Prostate gland (tissue), 2 donors: ENCODE results near the gene USP9X.

Experiments used
- POLR2A ChIP-seq: fragments of 450-650 bp; IDR thresholded peaks from one replicate; pipeline ENCODE4 v1.6.1; 2016; ENCODE audit warnings: antibody characterized with exemption, mild to moderate bottlenecking
- POLR2AphosphoS5 ChIP-seq: sonication (generic); formaldehyde crosslinking; IDR thresholded peaks from one replicate; pipeline ENCODE4 v1.6.1; 2017; ENCODE audit warnings: antibody characterized with exemption
- TF ChIP-seq, protein P1 (sequence below), 4 experiments: fragments of 200-600 bp in 2 of 4; fragments of 450-650 bp in 2 of 4; sonication (generic) in 2 of 4; IDR thresholded peaks; 1 replicate in 3 of 4; 2 replicates in 1 of 4; pipeline ENCODE4 v1.5.1; 2016 to 2019; ENCODE audit warnings: antibody characterized with exemption in 4 of 4, mild to moderate bottlenecking in 2 of 4, moderate library complexity in 2 of 4

DNA sequence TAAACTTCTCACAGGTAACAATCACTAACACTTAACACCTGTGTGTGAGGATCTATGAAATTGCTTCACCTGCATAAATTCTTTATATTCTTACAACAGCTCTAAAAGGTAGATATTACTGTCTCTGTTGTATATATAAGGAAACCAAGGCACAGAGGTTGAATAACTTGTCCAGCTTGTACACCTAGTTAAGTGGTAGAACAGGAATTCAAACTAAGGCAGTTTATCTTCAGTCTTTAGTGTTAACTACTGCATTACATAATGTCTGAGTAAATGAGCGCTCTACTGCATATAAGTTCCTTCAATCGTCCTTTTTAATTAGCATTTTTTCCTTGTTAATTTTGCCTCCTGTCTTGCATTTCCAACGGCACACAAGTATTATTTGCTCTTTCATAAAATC lies 15.0 kb downstream of the USP9X start:
- TF ChIP-seq, protein P1, sequence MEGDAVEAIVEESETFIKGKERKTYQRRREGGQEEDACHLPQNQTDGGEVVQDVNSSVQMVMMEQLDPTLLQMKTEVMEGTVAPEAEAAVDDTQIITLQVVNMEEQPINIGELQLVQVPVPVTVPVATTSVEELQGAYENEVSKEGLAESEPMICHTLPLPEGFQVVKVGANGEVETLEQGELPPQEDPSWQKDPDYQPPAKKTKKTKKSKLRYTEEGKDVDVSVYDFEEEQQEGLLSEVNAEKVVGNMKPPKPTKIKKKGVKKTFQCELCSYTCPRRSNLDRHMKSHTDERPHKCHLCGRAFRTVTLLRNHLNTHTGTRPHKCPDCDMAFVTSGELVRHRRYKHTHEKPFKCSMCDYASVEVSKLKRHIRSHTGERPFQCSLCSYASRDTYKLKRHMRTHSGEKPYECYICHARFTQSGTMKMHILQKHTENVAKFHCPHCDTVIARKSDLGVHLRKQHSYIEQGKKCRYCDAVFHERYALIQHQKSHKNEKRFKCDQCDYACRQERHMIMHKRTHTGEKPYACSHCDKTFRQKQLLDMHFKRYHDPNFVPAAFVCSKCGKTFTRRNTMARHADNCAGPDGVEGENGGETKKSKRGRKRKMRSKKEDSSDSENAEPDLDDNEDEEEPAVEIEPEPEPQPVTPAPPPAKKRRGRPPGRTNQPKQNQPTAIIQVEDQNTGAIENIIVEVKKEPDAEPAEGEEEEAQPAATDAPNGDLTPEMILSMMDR (IDR thresholded peaks at IDR 0.05), result no peak
- TF ChIP-seq POLR2A (no peak), POLR2AphosphoS5 (no peak)
